Glutamatergic neuron (in vitro differentiated cells): ENCODE measurements around the gene CSTA. TPM values are rescaled to one million over a fixed set of nuclear protein-coding genes. Genes with fewer than 3 reads are reported as not detected.

Experiments used
- DNase-seq: peaks from one replicate; pipeline ENCODE4 v3.0.0; 2022
- H3K27ac Mint-ChIP-seq: one replicate; pipeline ENCODE4 v1.8.0; 2020; ENCODE audit warnings: mild to moderate bottlenecking, mixed read lengths, inconsistent platforms; ENCODE audit not compliant: unreplicated experiment
- H3K27me3 Mint-ChIP-seq: one replicate; pipeline ENCODE4 v1.8.0; 2020; ENCODE audit warnings: mild to moderate bottlenecking, moderate library complexity, mixed read lengths, inconsistent platforms; ENCODE audit not compliant: unreplicated experiment
- H3K36me3 Mint-ChIP-seq: one replicate; pipeline ENCODE4 v1.8.0; 2020; ENCODE audit warnings: mild to moderate bottlenecking, mixed read lengths, inconsistent platforms; ENCODE audit not compliant: unreplicated experiment
- H3K4me1 Mint-ChIP-seq: one replicate; pipeline ENCODE4 v1.8.0; 2020; ENCODE audit warnings: mild to moderate bottlenecking, low read depth, mixed read lengths, inconsistent platforms; ENCODE audit not compliant: unreplicated experiment
- H3K4me3 Mint-ChIP-seq: one replicate; pipeline ENCODE4 v1.8.0; 2020; ENCODE audit warnings: mild to moderate bottlenecking, mixed read lengths, inconsistent platforms; ENCODE audit not compliant: unreplicated experiment
- H3K9me3 Mint-ChIP-seq: one replicate; pipeline ENCODE4 v1.8.0; 2020; ENCODE audit warnings: mild to moderate bottlenecking, moderate library complexity, mixed read lengths, inconsistent platforms; ENCODE audit not compliant: unreplicated experiment
- CTCF ChIP-seq: fragments of 200-600 bp; sonication (generic); IDR thresholded peaks from one replicate; pipeline ENCODE4 v1.5.0; 2021; ENCODE audit not compliant: partially characterized antibody, unreplicated experiment
- total RNA-seq: library from RNA; stranded (reverse); fragmentation: NEBNext Ultra II Directional; extraction: Animal tissue kit (Norgen Biotek cat#: 25700); gene quantifications from one replicate; pipeline ENCODE4 v1.2.1, GENCODE V29; 2021; ENCODE audit not compliant: unreplicated experiment

CSTA gene
- total RNA-seq, 1 donor from 2014 or later: not detected

- TF ChIP-seq CTCF: no peak
- H3K9me3 Mint-ChIP-seq: peaks cover 4% of the 10 kb centered on the region
- no peak overlapping the region for H3K27ac Mint-ChIP-seq
- H3K27me3 Mint-ChIP-seq: no peaks in the 10 kb centered on the region
- no peak overlapping the region for H3K4me3 Mint-ChIP-seq
- H3K36me3 Mint-ChIP-seq: no peaks in the 10 kb centered on the region
- DNase-seq: no peak
- H3K4me1 Mint-ChIP-seq: no peaks in the 10 kb centered on the region
Measured at GRCh38 chr3:122342803-122343202, 17.8 kb downstream of the CSTA start.

GRCh38 chr3:122343654-122344053 lies 18.6 kb downstream of the CSTA start:
- no peak overlapping the region for H3K27ac Mint-ChIP-seq
- H3K27me3 Mint-ChIP-seq: no peaks in the 10 kb centered on the region
- H3K36me3 Mint-ChIP-seq: no peaks in the 10 kb centered on the region
- H3K9me3 Mint-ChIP-seq: peaks cover 4% of the 10 kb centered on the region
- no peak for TF ChIP-seq CTCF
- no peak for DNase-seq
- H3K4me3 Mint-ChIP-seq: no peak overlapping the region
- no peaks in the 10 kb centered on the region for H3K4me1 Mint-ChIP-seq

- H3K27ac Mint-ChIP-seq: no peak overlapping the region
- no peak for TF ChIP-seq CTCF
- no peak for DNase-seq
- no peaks in the 10 kb centered on the region for H3K36me3 Mint-ChIP-seq
- H3K27me3 Mint-ChIP-seq: no peaks in the 10 kb centered on the region
- H3K4me3 Mint-ChIP-seq: no peak overlapping the region
- no peaks in the 10 kb centered on the region for H3K4me1 Mint-ChIP-seq
- H3K9me3 Mint-ChIP-seq: no peaks in the 10 kb centered on the region
Measured at GRCh38 chr3:122349171-122349570, 24.1 kb downstream of the CSTA start.

GRCh38 chr3:122350814-122351418 lies 25.9 kb downstream of the CSTA start:
- H3K27ac Mint-ChIP-seq: no peak overlapping the region
- H3K36me3 Mint-ChIP-seq: no peaks in the 10 kb centered on the region
- H3K27me3 Mint-ChIP-seq: no peaks in the 10 kb centered on the region
- no peaks in the 10 kb centered on the region for H3K4me1 Mint-ChIP-seq
- H3K9me3 Mint-ChIP-seq: no peaks in the 10 kb centered on the region
- H3K4me3 Mint-ChIP-seq: no peak overlapping the region
- no peak for TF ChIP-seq CTCF
- DNase-seq: no peak

GRCh38 chr3:122351612-122352011 lies 26.6 kb downstream of the CSTA start:
- no peak for TF ChIP-seq CTCF
- Mint-ChIP-seq H3K4me1 (no peaks in the 10 kb centered on the region), H3K4me3 (no peak overlapping the region), H3K27ac (no peak overlapping the region), H3K36me3 (no peaks in the 10 kb centered on the region), H3K27me3 (no peaks in the 10 kb centered on the region), H3K9me3 (no peaks in the 10 kb centered on the region)
- DNase-seq: no peak
